ENCODE data around the gene GTF3C4.

The GTF3C4 gene, protein sequence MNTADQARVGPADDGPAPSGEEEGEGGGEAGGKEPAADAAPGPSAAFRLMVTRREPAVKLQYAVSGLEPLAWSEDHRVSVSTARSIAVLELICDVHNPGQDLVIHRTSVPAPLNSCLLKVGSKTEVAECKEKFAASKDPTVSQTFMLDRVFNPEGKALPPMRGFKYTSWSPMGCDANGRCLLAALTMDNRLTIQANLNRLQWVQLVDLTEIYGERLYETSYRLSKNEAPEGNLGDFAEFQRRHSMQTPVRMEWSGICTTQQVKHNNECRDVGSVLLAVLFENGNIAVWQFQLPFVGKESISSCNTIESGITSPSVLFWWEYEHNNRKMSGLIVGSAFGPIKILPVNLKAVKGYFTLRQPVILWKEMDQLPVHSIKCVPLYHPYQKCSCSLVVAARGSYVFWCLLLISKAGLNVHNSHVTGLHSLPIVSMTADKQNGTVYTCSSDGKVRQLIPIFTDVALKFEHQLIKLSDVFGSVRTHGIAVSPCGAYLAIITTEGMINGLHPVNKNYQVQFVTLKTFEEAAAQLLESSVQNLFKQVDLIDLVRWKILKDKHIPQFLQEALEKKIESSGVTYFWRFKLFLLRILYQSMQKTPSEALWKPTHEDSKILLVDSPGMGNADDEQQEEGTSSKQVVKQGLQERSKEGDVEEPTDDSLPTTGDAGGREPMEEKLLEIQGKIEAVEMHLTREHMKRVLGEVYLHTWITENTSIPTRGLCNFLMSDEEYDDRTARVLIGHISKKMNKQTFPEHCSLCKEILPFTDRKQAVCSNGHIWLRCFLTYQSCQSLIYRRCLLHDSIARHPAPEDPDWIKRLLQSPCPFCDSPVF

DNA sequence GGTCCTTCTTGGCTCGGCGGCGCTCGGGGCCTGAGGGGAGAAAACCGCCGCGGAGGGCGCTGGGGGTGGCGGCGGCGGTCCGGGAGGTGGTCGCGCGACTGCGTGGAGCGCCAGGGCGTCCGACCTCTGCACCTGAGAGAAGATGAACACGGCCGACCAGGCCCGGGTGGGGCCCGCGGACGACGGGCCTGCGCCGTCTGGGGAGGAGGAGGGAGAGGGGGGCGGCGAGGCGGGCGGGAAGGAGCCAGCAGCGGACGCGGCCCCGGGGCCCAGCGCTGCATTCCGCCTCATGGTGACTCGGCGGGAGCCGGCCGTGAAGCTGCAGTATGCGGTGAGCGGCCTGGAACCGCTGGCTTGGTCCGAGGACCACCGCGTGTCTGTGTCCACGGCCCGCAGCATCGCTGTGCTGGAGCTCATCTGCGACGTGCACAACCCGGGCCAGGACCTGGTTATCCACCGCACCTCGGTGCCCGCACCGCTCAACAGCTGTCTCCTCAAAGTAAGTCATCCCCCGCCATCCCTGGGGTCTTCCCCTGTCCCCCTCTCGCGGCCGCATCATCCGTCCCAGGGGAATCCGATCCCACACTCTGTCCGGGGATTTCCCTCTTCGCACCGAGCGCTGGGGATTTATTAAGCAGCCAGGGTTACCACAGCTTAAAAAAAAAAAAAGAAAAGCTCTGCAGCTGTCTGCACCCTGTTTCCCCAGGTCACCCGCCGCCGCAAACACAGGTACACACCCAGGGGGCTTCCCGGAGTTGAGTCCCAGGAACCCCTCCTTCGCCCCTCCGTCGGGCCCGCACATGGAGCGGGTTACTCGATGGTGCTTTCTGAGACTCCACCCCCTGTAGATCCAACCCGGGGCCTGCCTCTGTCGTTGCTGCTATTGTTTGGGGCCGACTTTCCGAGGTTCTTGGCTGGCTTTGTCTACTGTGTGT, at the start of gene GTF3C4:
Gene GTF3C4 (plus strand): TSS at position 8 of the 935 bp plus-strand sequence. CDS start 135 bp downstream, at position 143.
- peak; percentile 50 for DNase-seq

- DNase-seq: peak; percentile 92
These were observed 48.1 kb upstream of the GTF3C4 start for GRCh38 chr9:132622159-132622558.

GRCh38 chr9:132626285-132626684, 44.0 kb upstream of the GTF3C4 start:
- DNase-seq: no peak

DNA sequence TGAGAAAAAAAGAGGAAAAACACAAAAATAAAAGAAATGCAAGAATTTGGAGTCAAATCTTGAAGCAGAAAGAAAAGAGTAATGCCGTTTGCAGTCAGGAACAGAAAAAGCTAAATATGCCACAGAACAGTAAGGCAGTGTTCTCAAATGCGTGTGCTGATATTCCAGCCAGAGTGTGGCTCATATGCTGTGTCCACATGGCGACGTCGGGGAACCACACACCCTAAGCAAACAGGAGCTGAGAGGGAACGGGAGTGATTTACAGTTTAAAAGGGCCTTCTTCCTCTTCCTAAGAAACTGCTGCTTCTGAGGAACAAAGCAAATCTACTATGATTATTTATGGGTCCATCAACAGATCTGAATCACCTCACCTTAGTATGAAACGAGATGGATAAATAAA, 43.2 kb upstream of the GTF3C4 start:
- DNase-seq: no peak

DNA sequence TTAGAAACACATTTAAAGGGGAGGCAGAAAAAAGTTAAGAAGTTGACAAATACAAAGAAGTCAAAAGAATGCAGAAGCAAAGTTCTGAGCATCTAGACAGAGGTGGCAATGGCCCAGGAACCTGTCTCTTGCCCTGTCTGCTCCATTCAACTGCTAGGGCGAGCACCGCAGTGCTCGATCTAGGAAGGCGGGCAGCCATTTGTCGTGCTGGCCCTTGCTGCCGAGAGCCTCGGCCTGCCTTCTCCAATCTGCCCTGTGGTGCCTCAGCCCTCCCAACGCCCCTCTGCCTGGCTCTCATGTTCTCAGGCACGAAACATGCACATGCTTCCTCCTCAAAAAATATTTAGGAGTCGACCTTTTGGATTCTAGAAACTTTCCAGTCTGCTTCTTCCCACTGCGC, 42.7 kb upstream of the GTF3C4 start:
- no peak for DNase-seq

DNA sequence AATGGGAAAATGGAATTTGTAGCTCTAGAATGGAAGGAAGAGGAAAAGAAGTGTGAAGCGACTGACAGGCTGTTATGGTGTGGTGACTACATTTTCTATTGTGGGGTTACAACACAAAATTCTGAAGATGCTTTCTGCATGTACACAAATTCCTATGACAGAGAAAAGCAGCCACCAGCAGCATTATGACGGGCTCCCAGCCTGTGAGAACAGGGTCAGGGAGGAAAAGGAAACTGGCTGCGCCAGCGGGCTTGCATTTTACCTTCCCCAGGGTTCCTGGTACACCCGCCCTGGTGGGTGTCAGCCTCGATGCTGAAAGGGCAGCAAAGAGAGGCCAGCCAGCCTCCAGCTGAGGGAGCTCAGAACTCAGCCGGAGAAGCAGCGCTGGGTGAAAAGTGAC, 41.5 kb upstream of the GTF3C4 start:
- no peak for DNase-seq

DNA sequence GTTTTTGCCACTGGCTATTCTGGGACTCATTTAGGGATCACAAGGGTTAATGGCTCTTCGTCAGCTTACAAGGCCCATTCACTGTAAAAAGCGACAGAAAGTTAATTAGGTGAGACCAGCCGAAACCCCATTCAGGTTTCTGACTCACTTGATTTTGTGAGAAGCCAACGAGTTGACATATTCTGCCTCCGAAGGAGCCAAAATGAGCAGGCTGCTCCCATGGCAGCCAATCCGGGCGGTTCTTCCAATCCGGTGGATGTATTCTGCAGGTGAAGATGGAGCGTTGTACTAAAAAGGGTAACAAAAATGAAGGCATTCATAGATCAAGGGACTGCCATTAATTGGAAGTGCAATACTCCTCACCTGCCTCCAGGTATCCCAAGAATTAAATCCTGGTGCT, 40.1 kb upstream of the GTF3C4 start:
- no peak for DNase-seq

DNA sequence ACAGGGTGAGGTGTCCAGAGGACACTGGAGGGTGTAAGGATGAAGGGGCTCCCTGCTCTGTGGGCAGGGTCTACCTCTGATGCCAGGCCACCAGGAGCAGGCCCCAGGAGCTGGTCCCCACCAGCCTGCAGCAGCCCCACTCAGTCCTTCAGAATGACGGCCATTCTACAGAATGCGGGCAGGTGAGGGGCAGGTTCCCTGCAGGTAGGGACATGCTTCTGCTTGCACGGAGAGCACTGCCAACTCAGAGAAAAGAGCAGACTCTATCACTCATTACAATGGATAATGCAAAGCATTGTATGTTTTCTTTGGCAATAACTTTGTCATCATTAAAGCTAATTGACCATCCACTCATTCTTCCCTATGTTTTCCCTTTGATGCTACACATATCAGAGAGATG, 39.5 kb upstream of the GTF3C4 start:
- no peak for DNase-seq

DNA sequence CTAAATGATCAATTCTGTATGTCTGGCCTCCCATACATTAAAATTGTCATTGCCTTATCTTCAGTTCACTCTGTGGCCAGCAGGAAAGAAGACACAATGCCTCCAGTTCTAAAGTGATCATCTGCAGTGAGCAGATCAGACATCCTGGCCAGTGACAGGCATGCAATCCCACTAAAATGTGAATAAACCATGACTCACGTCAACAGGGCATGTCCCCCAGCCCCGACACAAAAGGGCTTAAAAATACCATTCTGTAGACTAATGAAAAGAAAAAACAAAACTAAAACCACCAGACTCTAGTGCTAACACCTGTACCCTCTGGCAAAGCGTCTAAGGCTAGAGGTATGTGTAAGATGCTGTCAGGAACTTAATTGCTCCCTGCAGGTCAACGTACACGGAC, 39.0 kb upstream of the GTF3C4 start:
- DNase-seq: no peak

- no peak for DNase-seq
These were observed 38.6 kb upstream of the GTF3C4 start for GRCh38 chr9:132631685-132632084.

DNA sequence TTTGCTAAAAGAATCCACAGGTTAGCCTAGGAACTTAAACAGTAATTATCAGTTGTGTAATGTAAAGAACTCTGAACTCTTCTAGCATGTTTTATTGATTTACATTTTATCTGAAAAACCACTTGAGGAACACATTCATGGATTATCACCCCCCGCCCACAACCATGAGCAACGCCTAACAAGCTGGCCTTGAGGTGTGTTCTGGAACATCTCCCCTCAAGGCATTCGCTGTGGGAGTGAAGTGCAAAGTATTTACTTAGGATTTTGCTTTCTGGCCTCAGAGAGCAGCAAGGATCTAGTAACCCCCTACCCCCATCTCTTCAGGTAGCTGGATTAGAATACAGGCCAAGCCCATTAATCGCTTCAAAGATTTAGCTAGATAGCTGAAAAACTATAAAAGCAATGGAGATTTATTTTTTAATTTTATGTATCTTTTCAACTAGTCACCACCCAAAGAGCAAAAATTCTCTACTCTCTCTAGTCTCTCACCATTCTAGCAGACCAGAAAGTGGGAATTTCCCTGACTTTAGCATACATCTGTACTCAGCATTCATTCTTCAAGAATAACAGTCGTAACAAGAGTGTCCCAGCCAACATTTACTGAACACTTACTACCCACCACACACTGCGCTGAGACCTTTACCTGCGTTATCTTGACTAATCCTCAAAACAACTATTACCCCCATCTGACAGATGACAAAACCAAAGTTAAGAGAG, 37.7 kb upstream of the GTF3C4 start:
- no peak for DNase-seq

DNA sequence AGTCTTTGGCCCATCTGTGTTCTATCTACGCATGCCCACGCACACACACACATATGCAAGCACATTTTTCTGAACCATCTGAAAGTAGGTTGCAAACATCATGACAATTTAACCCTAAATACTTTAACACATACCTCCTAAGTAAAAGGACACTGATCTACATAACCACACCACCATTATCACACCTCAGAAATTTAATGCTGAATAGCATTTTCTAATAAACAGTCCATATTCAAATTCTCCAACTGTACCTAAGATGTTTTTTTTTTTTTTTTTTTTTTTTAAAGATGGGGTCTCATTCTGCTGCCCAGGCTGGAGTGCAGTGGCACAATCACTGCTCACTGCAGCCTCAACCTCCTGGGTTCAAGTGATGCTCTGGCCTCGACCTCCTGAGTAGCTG, 35.9 kb upstream of the GTF3C4 start:
- DNase-seq: no peak

DNA sequence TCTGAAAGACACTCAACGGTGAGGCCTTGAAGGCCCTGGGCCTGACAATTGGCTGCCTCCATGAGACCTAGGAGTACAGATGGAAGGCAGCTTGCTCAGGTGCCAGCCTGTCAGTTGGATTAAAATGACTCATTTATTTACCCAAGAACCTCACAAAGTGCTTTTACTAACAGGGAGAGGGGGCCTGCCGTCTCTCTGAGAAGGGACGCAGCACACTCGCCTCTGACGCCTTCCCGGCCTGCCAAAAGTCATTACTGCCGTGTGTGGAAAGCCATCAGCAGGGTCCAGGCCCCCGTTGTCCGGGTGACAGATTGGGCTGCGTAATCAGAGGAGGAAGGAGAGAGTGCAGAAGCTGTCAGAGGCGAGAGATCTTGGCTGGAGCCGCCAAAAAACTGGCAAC, 32.9 kb upstream of the GTF3C4 start:
- peak; percentile 81 for DNase-seq

DNA sequence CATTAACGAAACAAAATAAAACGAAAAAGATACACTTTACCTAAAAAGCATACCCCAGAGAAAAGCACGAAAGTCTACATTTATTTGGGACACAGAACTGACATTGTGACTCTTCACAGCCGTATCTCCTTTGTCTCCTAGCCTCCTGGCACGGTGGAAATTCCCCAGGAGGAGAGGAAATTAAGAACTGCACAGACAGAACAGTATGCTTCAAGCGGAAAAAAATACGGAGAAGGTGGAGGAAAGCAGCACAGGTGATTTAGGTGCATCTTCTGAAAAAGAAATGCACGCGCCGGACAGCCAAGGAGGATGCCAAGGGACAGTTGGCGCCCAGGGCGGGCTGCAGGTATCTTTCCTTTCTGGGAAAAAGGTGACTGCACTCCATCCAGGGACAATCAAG, 32.5 kb upstream of the GTF3C4 start:
- DNase-seq: no peak

DNA sequence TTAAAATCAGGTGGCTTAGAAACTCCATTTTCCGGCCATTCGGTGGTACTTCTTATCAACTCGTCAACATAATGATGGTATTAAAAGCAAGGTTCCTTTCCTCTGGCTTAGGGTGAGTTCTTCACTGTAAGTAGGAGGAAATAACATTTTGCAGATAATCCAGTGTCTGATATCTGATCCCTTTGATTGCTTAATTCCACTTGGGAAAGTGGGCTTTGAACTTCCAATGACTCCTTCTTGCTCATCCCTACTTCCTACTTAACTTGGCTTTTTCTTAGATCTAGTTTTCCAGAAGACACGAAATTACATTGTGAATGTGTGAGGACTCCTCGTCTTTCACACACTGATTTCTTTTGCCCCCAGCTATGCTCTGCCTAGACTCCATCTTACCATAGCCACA, 32.0 kb upstream of the GTF3C4 start:
- DNase-seq: no peak

- no peak for DNase-seq
These were observed 30.9 kb upstream of the GTF3C4 start for GRCh38 chr9:132639322-132639721.

DNA sequence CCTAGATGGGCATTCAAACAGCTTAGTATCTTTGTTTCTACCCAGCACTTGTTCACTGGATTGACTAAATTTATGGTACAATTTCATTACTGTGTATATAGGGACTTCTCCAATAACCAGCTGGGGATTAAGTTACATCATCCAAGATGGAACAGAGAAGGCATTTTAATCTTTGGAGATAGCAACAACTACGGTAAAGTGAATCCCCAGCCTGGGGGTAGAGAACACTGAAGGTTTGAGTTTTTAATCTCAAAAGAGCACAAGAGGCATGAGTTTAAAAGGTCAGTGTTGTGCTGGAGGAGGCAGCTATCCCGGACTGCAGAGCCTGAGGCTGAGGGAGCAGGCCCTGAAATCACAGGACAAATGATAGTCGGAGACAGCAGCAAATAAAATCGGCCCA, 29.0 kb upstream of the GTF3C4 start:
- DNase-seq: no peak

DNA sequence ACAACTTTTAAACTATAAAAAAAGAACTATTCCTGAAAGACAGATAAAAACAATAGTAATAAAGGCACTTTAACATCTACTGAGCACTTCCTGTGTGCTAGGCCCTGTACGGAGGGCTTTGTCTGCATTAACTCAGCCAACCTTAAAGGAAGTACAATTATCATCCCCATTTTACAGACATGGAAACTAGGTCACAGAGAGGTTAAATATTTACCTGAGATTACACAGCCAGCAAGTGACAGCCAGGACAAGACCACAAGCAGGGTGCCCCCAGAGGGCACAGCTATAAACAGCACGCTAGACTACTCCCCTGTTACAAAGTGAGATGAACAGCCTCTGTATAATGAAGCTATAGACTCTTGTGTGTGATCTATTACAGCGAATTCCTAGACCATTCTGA, 26.0 kb upstream of the GTF3C4 start:
- DNase-seq: no peak

GRCh38 chr9:132645306-132645705, 25.0 kb upstream of the GTF3C4 start:
- DNase-seq: no peak

DNA sequence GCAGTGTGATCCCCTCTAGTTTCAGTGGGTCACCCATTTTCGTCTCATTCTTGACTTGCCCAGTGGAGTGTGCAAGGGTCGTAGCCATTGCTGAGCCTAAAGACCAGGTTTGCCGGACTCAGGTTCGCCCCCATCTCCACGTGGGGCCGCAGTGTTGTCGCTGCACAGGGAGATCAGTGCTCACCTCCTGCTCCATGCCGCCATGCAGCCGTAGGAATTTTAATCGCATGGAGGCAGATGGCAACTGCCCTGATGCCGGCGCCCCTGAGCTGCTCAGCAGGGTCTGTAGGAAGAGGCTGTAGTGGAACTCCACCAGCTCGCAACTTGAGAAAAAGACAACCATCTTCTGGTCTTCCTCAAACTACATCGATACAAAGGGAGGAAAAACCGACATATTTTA, 24.6 kb upstream of the GTF3C4 start:
- DNase-seq: no peak

DNA sequence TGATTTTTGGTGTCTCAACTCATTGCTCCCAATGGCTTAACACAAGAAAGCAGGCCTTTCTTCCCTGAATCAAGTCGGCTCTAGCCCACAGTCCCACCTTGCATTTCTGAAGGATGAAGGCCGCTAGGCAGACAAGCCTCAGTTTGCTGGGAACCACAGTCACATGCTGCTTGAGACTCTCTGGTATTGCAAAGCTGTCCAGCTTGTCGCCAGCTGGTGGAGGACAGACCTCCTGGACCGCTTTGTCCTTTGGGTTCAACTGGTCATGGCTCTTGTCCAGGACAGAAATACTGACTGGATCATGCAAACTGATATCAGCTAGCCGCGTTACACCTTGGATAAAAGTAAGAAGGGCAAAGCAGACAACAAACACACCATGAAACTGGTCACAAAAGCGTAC, 23.5 kb upstream of the GTF3C4 start:
- DNase-seq: no peak

DNA sequence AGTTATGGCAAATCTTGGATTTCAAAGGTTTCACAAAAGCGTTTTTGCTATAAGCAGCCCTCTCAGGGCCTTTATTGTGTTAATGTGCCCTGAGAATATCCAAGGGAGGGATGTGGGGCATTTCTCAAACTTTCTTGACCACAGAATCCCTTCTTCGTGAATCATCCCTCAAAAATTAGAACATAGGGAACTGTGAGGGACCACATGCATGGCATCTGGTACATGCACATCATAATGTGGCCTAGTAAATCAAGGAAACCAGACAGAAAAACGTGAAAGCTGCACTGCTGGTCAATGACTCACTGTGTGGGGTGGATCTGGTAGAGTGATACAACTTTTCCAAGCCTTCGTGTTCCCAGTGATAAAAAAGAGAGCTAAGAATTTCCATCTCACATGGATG, 22.9 kb upstream of the GTF3C4 start:
- no peak for DNase-seq

GRCh38 chr9:132647806-132648205, 22.5 kb upstream of the GTF3C4 start:
- no peak for DNase-seq
